GM12891 (cell line): ENCODE results near the gene FARS2.

Source experiments
- POLR2A ChIP-seq: IDR thresholded peaks from 2 replicates; pipeline ENCODE4 v1.6.1; 2011; ENCODE audit warnings: low read depth, low read length, control low read depth
- POLR2AphosphoS5 ChIP-seq: IDR thresholded peaks from 2 replicates; pipeline ENCODE4 v1.6.1; 2011; ENCODE audit warnings: low read depth, low read length, control low read depth
- POU2F2 ChIP-seq: IDR thresholded peaks from 2 replicates; pipeline ENCODE4 v1.6.1; 2011; ENCODE audit warnings: low read depth, mild to moderate bottlenecking, control low read depth, low read length, moderate library complexity
- SPI1 ChIP-seq: IDR thresholded peaks from 2 replicates; pipeline ENCODE4 v1.6.1; 2011; ENCODE audit warnings: low read depth, low read length, control low read depth
- TAF1 ChIP-seq: IDR thresholded peaks from 2 replicates; pipeline ENCODE4 v1.6.1; 2011; ENCODE audit warnings: low read depth, low read length, control low read depth

DNA sequence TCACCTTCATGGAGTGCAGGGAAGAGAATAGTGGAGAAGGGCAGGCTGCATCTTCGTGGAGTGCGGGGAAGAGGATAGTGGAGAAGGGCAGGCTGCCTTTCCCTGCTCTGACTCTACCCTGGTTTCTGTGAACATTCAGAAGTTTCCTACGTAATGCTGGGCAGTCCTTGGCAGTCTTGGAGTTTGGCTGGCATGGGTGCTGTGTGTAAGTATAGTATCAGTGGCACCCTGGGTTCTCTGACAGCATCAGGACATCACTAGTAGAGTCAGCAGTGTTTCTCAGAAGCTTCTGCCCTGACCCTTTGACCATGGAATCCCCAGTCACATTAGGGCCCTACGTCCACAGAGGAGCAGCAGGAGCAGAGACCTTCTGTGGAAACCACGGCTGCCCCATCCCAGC is 392.5 kb downstream of the FARS2 start:
- TF ChIP-seq POLR2A (no peak), TAF1 (no peak), SPI1 (no peak), POU2F2 (no peak), POLR2AphosphoS5 (no peak)
